H1 (cell line): Measurements from ENCODE around the gene DLGAP3.

Source experiments
- CEBPB ChIP-seq: IDR thresholded peaks from 2 replicates; pipeline ENCODE4 v1.6.1; 2012; ENCODE audit warnings: low read depth, low read length
- EZH2 ChIP-seq: fragments of 200-600 bp; sonication (generic); IDR thresholded peaks from 2 replicates; pipeline ENCODE4 v1.7.1; 2012; ENCODE audit warnings: low read depth, mild to moderate bottlenecking, moderate library complexity, low read length, inconsistent platforms; ENCODE audit not compliant: severe bottlenecking
- HDAC2 ChIP-seq, 2 experiments: fragments of 300-600 bp in 1 of 2; sonication (generic) in 1 of 2; IDR thresholded peaks; 2 replicates each; pipeline ENCODE4 v1.6.1; 2011 to 2012; ENCODE audit warnings: low read depth in 2 of 2, low read length in 2 of 2, mild to moderate bottlenecking in 2 of 2, moderate library complexity in 2 of 2, borderline replicate concordance in 1 of 2, inconsistent platforms in 1 of 2
- NRF1 ChIP-seq: IDR thresholded peaks from 2 replicates; pipeline ENCODE4 v1.6.1; 2011; ENCODE audit warnings: mild to moderate bottlenecking, low read depth, low read length, improper control_type of control experiment
- POLR2A ChIP-seq, 2 experiments: IDR thresholded peaks; 1 replicate in 1 of 2; 2 replicates in 1 of 2; pipeline ENCODE4 v1.6.1; 2011; ENCODE audit warnings: low read depth in 2 of 2, low read length in 2 of 2, mild to moderate bottlenecking in 2 of 2; ENCODE audit errors: control extremely low read depth in 1 of 2
- RFX5 ChIP-seq: IDR thresholded peaks from 2 replicates; pipeline ENCODE4 v1.6.1; 2011; ENCODE audit warnings: low read depth, low read length, improper control_type of control experiment, borderline replicate concordance
- RXRA ChIP-seq: IDR thresholded peaks from 2 replicates; pipeline ENCODE4 v1.6.1; 2011; ENCODE audit warnings: low read depth, mild to moderate bottlenecking, low read length, moderate library complexity; ENCODE audit not compliant: insufficient read depth
- SRF ChIP-seq: IDR thresholded peaks from 2 replicates; pipeline ENCODE4 v1.6.1; 2011; ENCODE audit warnings: mild to moderate bottlenecking, low read depth, low read length, moderate library complexity
- TAF1 ChIP-seq: IDR thresholded peaks from 2 replicates; pipeline ENCODE4 v1.6.1; 2011; ENCODE audit warnings: mild to moderate bottlenecking, low read depth, low read length
- TF ChIP-seq, protein P1 (sequence below): IDR thresholded peaks from 2 replicates; pipeline ENCODE4 v1.6.1; 2011; ENCODE audit warnings: low read length, improper control_type of control experiment
- TF ChIP-seq, protein P2 (sequence below): IDR thresholded peaks from 2 replicates; pipeline ENCODE4 v1.6.1; 2012; ENCODE audit warnings: inconsistent platforms
- TF ChIP-seq, protein P3 (sequence below), 3 experiments: IDR thresholded peaks; 1 replicate in 2 of 3; 2 replicates in 1 of 3; pipeline versions ENCODE4 v1.5.1 to v1.6.1; 2011; ENCODE audit warnings: low read length in 3 of 3, mild to moderate bottlenecking in 3 of 3, inconsistent platforms in 2 of 3, low read depth in 1 of 3, moderate library complexity in 1 of 3; ENCODE audit not compliant: insufficient read depth in 1 of 3; ENCODE audit errors: control extremely low read depth in 1 of 3

DNA sequence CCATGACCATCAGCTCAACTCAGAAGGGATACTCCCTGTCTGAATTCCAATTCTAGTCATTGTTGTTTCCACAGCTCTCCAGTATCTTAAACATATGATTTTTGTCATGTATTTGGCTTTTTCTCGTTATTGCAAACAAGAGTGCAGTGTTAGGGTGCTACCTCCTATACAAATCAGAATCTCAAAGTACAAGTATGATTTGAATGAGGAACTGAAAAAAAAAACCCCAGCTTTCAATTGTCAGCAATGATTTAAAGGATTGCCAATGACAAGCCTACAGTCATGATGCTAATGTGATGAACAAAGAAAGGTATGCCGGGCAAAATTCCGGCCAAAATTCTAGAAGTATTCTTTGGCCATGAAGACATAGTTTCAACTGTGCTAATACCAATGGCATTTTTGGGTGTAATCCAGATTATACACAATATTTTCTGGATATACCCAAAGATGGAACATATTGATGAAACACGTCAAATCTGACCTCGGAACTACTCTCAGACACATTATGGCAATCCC, 40.8 kb upstream of the DLGAP3 start:
- no peak for TF ChIP-seq EZH2
- no peak for TF ChIP-seq CEBPB
- TF ChIP-seq TAF1: no peak
- TF ChIP-seq HDAC2 (IDR thresholded peaks at IDR 0.05; ENCODE audit: borderline replicate concordance in 1 of 2, low read depth in 2 of 2, low read length in 2 of 2): no peak
- TF ChIP-seq RXRA: no peak
- no peak for TF ChIP-seq SRF
- no peak for TF ChIP-seq NRF1
- TF ChIP-seq, protein P1, sequence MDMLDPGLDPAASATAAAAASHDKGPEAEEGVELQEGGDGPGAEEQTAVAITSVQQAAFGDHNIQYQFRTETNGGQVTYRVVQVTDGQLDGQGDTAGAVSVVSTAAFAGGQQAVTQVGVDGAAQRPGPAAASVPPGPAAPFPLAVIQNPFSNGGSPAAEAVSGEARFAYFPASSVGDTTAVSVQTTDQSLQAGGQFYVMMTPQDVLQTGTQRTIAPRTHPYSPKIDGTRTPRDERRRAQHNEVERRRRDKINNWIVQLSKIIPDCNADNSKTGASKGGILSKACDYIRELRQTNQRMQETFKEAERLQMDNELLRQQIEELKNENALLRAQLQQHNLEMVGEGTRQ: no peak
- no peak for TF ChIP-seq RFX5
- TF ChIP-seq, protein P2, sequence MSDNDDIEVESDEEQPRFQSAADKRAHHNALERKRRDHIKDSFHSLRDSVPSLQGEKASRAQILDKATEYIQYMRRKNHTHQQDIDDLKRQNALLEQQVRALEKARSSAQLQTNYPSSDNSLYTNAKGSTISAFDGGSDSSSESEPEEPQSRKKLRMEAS: no peak
- TF ChIP-seq POLR2A (IDR thresholded peaks at IDR 0.05; ENCODE audit: control extremely low read depth in 1 of 2, low read depth in 2 of 2, low read length in 2 of 2): no peak
- TF ChIP-seq, protein P3, sequence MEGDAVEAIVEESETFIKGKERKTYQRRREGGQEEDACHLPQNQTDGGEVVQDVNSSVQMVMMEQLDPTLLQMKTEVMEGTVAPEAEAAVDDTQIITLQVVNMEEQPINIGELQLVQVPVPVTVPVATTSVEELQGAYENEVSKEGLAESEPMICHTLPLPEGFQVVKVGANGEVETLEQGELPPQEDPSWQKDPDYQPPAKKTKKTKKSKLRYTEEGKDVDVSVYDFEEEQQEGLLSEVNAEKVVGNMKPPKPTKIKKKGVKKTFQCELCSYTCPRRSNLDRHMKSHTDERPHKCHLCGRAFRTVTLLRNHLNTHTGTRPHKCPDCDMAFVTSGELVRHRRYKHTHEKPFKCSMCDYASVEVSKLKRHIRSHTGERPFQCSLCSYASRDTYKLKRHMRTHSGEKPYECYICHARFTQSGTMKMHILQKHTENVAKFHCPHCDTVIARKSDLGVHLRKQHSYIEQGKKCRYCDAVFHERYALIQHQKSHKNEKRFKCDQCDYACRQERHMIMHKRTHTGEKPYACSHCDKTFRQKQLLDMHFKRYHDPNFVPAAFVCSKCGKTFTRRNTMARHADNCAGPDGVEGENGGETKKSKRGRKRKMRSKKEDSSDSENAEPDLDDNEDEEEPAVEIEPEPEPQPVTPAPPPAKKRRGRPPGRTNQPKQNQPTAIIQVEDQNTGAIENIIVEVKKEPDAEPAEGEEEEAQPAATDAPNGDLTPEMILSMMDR (IDR thresholded peaks at IDR 0.05; ENCODE audit: control extremely low read depth in 1 of 3, insufficient read depth in 1 of 3, low read depth in 1 of 3, low read length in 3 of 3): no peak
